ENCODE measurements around the gene FNIP2.
"Not testable (repeated sequence)": the region's sequence is repeated elsewhere in the genome, so short reads cannot be mapped to it uniquely, and the experiment has no call there.

Gene FNIP2

DNA sequence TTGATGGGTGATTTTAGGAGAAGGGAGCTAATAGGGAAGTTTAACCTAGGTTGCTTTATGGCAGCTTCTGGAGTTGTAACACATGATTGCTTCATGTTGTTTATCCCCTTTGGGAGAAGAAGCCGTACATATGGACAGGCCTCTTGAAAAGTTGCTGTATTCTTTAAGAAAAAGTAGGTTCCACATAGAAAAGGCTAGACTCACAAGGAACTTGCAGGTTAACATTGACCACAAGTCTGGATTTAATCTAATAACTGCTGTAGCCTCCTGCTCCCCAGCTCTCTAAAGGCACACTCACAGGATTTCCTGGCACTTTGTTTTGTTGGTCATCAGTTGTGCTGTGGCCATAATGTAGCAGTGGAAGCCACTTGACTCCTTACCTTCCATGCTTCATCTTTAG lies 19.7 kb downstream of the FNIP2 start:
- no peak for DNase-seq (ENCODE audit: low read depth)
- no peak overlapping the region for H3K4me3 ChIP-seq (ENCODE audit: low read depth, low read length)
- TF ChIP-seq, protein P1, sequence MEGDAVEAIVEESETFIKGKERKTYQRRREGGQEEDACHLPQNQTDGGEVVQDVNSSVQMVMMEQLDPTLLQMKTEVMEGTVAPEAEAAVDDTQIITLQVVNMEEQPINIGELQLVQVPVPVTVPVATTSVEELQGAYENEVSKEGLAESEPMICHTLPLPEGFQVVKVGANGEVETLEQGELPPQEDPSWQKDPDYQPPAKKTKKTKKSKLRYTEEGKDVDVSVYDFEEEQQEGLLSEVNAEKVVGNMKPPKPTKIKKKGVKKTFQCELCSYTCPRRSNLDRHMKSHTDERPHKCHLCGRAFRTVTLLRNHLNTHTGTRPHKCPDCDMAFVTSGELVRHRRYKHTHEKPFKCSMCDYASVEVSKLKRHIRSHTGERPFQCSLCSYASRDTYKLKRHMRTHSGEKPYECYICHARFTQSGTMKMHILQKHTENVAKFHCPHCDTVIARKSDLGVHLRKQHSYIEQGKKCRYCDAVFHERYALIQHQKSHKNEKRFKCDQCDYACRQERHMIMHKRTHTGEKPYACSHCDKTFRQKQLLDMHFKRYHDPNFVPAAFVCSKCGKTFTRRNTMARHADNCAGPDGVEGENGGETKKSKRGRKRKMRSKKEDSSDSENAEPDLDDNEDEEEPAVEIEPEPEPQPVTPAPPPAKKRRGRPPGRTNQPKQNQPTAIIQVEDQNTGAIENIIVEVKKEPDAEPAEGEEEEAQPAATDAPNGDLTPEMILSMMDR (IDR thresholded peaks at IDR 0.05; ENCODE audit: insufficient read depth, low read depth, low read length, missing control alignments), result no peak

DNA sequence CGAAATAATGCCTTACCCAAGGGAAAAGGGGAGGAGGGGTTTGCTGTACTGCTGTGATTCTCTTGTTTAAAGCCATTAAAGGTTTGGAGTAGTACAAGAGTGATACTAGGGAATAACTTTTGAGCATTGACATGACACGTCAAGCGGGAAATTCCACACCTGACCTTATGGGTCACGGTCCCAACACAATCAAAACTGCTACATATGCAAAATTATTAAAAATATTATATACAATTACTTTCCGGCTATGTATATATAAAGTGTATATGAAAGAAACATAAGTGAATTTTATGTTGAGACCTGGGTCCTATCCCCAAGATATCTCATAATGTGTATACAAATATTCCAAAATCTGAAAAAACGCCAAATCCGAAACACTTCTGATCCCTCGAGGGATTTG lies 21.0 kb downstream of the FNIP2 start:
- TF ChIP-seq, protein P1 (IDR thresholded peaks at IDR 0.05; ENCODE audit: insufficient read depth, low read depth, low read length, missing control alignments), result no peak
- no peak for DNase-seq (ENCODE audit: low read depth)
- no peak overlapping the region for H3K4me3 ChIP-seq (ENCODE audit: low read depth, low read length)

DNA sequence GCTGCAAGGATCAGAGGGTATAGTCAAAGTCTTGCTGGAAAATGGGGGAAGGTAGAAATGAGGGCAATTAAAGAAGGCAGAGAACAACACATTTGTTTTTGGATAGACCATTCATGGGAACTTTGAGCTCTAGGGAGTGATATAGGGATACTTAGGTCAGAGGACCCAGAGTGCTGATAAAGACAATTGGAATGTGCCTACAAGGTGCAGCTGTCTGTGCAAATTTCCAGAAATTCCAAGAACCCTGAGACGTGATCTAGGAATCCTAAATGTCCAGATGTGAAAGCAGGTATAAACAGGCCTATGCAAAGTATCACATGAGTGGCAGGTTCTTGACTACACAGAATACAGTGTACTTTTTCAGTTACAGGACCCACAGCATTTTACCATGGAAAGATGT lies 24.2 kb downstream of the FNIP2 start:
- no peak overlapping the region for H3K4me3 ChIP-seq (ENCODE audit: low read depth, low read length)
- no peak for DNase-seq (ENCODE audit: low read depth)
- TF ChIP-seq, protein P1 (IDR thresholded peaks at IDR 0.05; ENCODE audit: insufficient read depth, low read depth, low read length, missing control alignments), result no peak

DNA sequence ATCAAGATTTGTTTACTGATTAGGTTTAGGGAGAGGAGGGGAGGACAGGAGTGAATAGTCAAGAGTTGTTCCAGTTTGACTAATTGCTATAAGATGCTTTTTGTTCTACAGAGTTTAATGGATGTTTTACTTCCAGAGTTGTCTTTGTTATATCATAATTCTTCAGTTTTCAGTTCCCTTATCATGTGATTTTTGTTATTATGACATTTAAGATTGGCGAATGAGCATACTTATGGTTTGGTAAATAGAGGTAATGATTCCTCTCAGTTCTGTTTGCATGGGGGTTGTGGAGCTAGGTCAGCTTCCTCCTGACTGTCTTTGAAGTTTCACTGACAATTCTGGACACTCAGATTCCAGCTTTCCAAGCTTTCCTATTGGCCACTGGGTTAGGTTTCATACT lies 24.6 kb downstream of the FNIP2 start:
- not testable (repeated sequence) for H3K4me3 ChIP-seq (ENCODE audit: low read depth, low read length); DNase-seq (ENCODE audit: low read depth)

DNA sequence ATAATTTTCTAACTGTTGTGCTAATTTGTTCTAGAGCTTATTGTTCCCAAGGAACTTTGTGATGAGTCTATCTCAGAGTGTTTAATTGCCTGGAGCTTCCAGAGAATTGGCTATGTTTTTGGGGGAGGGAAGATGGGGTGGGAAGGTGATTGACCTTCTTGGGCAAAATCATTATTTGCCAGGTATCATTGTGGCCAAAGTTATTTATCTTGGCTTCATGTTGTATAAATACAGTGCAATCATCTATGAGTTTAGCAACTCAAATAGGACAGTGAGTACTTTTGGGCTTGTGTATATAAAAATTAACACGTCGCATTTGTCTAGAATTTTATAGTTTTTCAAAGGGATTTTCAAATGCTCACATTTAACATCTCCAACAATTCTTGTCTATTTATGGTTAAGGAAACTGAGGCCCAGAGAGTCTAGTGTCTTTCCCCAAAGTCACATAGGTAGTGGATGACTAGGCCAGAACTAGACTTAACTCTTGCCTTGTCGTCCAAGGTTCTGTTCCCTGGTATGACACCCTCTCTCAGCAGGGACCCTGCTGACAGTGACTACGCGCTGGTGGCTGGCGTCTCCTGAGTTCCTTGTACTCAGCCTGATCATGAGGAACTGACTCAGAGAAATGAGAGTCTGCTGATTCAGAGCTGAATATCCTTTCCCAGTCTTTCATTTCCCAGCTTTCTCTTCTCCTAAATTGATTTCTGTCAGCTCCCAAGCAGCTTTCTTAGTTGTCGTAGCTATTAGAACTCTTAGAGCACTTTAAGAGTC lies 27.7 kb downstream of the FNIP2 start:
- TF ChIP-seq, protein P1 (IDR thresholded peaks at IDR 0.05; ENCODE audit: insufficient read depth, low read depth, low read length, missing control alignments), result no peak
- no peak for DNase-seq (ENCODE audit: low read depth)

DNA sequence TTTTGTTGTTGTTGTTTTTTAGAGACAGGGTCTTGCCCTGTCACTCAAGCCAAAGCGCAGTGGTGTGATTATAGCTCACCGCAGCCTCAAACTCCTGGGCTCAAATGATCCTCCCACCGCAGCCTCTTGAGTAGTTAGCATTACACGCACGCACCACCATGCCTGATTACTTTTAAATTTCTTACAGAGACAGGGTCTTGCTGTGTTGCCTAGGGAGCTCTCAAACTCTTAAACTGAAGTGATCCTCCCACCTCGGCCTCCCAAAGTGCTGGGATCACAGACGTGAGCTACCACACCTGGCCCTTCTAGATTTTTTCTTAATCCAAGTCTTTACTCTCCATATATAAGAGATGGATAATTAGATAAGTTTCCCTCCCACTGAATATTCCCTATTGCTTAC lies 29.2 kb downstream of the FNIP2 start:
- TF ChIP-seq, protein P1 (IDR thresholded peaks at IDR 0.05; ENCODE audit: insufficient read depth, low read depth, low read length, missing control alignments), result no peak
- no peak for DNase-seq (ENCODE audit: low read depth)
- H3K4me3 ChIP-seq (ENCODE audit: low read depth, low read length), result no peak overlapping the region

More for the DNA sequence above, 27.7 kb downstream of the FNIP2 start:
- H3K4me3 ChIP-seq (ENCODE audit: low read depth, low read length), result no peak overlapping the region

DNA sequence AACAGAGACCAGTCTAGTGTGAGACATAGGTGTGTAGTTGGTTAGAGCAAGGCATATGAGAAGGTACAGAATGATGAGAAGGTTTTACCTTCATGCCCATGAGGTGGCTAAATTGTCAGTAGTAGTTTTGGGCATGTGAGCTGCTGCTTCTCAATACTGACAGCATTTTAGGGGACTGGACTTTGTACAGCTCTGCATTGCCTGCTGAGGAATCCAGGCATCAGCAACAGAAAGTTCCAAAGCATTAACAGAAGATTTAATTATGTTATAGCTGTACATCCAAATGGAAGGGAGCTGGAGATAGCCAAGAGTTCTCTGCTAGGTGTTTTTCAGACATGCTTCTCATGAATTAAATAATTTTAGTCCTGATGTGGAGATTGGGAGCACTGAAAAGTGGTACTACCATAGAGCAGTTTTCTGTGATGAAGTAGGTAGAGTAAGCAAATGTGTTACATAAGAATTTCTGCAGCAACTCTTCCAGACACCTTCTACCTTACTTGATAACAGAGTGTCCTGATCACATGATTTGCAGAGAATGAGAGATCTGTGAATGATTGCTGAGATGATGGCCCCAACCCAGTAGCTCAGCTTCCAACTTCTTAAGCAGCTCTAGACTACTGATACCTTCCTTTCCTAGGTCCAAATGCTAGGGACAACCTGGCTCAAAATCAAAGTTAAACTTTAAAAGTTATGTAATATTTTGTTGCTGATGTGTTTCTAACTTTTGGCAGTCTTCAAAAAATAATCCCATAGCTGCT lies 30.4 kb downstream of the FNIP2 start:
- no peak overlapping the region for H3K4me3 ChIP-seq (ENCODE audit: low read depth, low read length)
- TF ChIP-seq, protein P1 (IDR thresholded peaks at IDR 0.05; ENCODE audit: insufficient read depth, low read depth, low read length, missing control alignments), result no peak
- no peak for DNase-seq (ENCODE audit: low read depth)
